ENCODE results near the gene CNP.

DNA sequence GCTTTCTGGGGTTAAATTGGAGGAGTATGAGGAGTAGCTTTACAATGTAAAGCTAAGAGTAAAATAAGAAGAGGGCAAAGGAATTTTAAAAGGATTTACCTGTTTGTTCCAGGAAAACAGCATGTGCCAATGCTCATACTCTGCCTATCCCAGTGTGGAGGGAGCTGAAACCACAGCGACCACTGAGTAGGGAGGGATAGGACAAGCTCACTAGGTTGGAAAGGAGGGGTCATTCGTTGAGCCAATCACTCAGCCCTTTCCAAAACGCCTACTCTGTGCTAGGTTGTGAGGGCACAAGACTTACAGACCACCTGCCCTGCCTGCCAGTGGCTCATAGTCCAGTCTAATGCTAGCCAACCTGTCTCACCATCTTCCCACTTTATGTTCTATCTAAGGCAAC is 51.7 kb downstream of the CNP start:
- TF ChIP-seq, protein P1, sequence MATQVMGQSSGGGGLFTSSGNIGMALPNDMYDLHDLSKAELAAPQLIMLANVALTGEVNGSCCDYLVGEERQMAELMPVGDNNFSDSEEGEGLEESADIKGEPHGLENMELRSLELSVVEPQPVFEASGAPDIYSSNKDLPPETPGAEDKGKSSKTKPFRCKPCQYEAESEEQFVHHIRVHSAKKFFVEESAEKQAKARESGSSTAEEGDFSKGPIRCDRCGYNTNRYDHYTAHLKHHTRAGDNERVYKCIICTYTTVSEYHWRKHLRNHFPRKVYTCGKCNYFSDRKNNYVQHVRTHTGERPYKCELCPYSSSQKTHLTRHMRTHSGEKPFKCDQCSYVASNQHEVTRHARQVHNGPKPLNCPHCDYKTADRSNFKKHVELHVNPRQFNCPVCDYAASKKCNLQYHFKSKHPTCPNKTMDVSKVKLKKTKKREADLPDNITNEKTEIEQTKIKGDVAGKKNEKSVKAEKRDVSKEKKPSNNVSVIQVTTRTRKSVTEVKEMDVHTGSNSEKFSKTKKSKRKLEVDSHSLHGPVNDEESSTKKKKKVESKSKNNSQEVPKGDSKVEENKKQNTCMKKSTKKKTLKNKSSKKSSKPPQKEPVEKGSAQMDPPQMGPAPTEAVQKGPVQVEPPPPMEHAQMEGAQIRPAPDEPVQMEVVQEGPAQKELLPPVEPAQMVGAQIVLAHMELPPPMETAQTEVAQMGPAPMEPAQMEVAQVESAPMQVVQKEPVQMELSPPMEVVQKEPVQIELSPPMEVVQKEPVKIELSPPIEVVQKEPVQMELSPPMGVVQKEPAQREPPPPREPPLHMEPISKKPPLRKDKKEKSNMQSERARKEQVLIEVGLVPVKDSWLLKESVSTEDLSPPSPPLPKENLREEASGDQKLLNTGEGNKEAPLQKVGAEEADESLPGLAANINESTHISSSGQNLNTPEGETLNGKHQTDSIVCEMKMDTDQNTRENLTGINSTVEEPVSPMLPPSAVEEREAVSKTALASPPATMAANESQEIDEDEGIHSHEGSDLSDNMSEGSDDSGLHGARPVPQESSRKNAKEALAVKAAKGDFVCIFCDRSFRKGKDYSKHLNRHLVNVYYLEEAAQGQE (IDR thresholded peaks at IDR 0.05; ENCODE audit: insufficient read depth in 1 of 2, low read depth in 2 of 2, low read length in 2 of 2) = no peak
- TF ChIP-seq TAF1 (IDR thresholded peaks at IDR 0.05; ENCODE audit: borderline replicate concordance, insufficient read depth, low read length) = no peak
